HG03196 (cell line): ENCODE measurements around the gene UBE2R2.

ENCODE experiments used
- ATAC-seq: cut with Tn5 transposase; IDR thresholded peaks from one replicate; pipeline ENCODE4 v1.9.1; 2021; ENCODE audit not compliant: unreplicated experiment

The UBE2R2 gene

DNA sequence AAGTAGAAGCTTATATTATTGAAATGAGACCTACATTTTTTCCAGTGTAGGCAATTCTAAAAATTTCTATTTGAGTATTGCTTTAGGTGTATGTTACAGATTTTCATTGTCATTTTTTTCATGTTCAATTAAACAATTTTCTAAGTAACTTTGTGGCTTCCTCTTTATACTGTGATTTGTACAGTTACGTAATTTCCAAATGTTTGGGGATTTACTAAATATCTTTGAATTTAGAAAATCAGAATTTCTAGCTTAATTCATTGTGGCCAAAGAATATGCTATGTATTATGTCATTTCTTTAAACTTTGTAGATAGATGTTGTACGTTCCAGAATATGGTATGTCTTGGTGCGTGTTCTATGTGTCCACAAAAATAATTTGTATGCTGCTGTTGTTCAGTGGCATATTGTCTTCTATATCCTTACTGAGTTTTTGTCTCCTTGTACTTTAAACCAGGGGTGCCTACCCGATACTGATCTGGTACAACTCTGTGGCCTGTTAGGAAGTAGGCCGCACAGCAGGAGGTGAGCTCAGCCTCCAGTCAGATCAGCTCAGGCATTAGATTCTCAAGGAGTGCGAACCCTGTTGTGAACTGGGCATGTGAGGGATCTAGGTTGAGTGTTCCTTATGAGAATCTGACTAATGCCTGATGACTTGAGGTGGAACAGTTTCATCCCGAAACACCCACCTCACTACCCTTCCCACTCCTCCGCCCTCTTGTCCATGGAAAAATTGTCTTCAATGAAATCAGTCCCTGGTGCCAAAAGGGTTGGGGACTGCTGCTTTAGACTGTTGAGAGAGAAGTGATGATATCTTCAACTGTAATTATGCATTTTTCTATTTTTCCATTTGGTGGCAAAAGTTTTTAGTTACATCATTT is 63.5 kb downstream of the UBE2R2 start:
- ATAC-seq: no peak

DNA sequence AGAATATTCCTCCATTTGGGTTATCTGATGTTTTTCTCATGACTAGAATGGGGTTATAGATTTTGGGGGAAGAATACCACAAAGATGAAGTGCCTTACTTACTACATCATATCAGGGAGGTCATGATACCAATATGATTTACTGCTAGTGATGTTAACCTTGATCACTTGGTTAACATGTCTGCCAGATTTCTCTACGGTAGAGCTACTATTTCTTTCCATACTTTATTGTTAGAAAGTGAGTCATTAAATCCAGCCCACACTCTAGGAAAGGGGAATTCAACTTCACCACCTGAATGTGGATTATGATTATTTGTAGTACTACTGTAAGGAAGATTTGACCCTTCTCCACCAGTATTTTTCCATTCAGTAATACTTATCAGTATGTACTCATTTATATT is 64.7 kb downstream of the UBE2R2 start:
- ATAC-seq: no peak

DNA sequence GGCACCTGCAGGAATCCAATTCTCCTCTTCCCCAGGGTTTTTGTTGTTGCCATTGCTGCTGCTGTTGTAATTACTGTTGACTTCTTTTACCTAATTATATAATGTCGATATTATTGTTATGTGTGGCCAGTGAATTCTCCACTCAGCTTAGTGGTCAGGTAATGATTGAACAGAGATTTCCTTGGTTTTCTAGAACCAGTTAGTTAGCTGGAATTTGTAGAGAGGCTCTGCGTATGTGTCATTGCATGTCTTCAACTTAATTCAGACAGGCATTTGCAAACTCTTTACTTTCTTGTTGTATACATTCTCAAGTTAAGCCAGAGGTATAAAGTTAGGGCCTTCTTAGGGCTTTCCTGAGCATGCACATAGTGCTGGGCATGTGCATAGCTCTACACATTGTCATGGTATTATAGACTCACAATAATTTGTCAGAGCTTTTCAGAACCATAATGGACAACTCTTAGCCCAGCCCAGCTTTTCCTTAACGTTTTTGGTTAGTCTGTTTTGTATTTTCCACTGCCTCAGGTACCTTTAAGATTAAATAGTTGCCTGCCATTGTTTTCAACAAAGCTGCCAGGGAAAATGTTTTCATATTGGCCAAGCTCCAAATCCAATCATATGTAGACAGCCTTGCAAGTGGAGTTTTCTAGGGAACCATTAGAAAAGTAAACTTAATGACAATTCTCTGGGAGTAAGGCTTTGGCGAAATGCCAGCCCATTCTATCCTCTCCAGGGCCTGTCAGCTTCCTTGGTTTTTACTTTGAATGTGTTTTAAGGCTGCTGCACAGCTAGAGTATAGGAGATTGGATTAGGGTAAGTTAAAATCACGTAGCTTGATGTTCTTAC is 68.1 kb downstream of the UBE2R2 start:
- ATAC-seq: no peak

DNA sequence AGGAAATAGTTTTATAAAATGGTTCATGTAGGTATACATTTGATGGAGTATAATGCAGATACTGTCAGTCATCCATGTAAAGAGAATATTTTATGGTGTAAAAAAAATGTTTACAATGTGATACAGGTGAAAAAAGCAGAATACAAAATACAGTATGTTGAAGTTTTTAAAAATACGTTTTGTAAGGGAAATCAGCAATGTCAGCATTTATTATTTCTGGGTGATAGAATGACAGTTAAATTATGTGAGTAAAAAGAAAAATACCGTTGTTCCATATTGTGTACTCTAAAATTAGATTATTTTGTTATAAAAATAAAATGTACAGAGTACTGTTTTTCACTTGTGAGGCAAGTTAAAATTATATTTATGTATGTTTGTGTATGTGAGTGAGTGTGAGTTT is 69.0 kb downstream of the UBE2R2 start:
- ATAC-seq: no peak

DNA sequence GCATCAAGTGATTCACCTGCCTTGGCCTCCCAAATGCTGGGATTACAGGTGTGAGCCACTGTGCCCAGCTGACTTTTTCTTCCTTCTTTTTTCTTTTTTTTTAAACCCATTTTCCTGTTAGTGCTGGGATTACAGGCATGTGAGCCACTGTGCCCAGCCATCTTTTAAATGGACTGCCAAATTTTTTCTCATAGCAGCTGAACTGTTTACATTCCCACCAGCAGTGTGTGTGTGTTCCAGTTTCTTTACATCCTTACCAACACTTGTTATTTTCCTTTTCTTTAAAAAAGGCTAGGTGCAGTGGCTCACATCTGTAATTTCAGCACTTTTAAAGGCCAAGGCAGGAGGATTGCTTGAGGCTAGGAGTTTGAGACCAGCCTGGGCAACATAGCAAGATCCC is 76.9 kb downstream of the UBE2R2 start:
- ATAC-seq: no peak

DNA sequence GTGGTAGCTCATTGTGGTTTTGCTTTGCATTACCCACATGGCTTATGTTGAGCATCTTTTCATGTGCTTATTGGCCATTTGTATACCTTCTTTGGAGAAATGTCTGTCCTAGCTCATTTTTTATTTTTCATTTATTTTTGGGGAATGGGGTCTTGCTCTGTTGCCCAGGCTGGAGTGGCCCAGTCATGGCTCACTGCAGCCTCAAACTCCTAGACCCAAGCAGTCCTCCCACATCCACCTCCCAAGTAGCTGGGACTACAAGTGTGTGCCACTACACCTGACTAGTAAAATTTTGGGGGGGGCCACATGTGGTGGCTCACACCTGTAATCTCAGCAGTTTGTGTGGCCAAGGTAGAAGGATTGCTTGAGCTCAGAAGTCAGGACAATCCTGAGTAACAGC is 77.4 kb downstream of the UBE2R2 start:
- no peak for ATAC-seq

DNA sequence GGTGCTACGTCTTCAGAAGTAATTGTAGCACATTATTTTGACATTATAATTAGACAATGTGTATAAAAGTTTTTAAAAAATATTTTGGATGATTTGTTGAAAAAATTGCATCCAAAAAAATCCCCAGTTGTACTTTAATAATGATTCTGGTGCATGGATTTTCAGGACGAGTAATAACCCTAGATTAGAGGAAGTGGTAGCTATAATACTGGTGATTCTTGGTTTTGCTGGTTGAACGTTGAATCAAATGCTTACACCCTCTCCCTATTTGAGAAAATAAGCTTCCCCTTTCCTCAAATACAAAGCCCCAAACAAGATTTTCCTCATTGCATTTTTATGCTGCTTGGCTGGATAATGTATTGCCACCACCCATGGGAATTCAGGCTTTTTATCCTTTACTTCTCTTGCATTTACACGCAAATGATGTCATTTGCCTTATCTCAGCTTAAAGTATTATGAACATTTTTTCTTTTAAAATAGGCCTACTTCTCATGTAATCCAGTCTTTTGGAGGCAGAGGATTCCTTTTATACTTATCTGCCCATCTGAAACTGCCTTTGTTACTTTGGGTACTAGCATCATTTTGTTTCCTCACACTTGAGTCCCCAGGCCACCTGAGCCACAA is 86.3 kb downstream of the UBE2R2 start:
- ATAC-seq: no peak

DNA sequence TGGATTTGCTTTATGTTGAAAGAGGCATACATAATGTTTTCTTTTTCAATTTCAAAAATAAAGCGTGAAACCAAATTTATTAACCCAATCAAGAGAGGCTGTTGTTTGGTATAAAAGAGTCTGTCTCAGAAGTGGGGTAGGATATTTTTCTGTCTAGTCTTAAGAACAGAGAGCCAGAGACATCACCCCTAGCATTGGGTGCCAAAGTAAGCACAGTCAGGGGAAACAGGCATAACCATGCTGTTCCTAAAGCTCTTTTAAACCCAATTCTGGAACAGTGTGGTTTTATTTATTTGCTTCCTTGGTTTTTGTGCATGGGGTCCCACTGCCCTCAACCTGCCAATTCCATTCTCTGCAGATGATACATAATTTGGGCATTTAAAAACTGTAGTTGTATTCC is 88.2 kb downstream of the UBE2R2 start:
- ATAC-seq: no peak

DNA sequence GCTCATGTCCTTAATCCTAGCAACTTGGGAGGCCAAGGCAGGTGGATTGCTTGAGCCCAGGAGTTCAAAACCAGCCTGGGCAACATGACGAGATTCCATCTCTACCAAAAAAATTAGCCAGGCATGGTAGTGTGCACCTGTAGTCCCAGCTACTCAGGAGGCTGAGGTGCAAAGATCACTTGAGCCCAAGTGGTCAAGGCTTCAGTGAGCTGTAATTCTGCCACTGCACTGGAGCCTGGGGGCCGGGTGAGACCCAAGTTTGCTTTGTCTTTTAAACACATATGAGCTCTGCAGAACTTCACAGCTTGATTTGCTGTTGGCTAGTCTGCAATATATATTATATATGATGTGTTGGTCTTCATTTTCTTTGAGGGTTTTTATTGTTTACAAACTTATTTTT is 89.8 kb downstream of the UBE2R2 start:
- no peak for ATAC-seq

DNA sequence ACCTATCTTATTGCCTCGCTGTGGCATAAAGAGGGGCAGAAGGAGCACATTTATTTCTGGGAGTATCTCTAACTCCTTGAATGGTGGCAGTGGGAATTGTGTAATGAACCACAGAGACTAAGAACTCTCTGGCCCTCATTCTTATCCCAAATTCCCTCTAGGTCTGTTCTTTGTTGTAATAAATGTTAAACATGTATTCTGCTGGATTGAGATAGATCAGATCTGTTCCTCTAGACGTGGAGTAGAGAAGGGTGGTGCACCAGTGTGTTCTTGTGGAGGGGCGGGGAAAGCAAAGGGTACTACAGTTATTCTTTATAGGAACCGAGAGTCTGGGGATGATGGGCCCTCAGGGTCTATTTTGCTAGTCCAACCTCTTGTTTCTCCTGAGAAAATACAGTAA is 90.4 kb downstream of the UBE2R2 start:
- ATAC-seq: no peak

DNA sequence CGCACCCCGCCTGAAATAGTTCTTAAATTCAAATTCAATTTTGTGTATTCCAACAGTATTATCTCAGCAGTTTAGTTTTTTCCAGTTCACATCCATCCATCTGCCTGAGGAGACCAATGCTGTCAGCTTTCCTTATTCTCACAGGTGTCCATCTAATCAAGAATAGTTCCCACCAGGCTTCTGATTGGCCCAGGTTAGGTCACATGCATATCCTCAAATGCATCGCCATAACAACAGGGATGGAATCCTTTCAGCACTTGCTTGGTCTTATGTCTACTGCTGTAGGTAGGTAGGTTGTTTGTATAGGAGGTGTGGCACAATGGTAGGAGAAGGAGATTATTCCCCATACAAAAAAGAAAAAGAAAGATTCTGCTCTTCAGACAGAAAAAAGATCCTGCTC is 91.2 kb downstream of the UBE2R2 start:
- ATAC-seq: no peak

DNA sequence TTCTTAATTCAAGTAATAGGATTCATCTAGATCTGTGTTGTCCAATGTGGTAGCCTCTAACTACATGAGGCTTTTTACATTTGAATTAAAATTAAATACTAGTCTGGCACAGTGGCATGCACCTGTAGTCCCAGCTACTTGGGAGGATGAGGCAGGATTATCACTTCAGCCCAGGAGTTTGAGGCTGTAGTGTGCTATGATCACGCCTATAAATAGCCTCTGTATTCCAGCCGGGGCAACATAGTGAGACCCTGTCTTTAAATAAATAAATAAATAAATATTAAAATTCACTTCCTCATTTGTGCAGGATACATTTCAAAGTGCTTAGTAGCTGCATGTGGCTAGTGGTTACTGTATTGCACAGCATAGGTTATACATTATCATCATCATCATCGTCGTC is 91.8 kb downstream of the UBE2R2 start:
- ATAC-seq: no peak

DNA sequence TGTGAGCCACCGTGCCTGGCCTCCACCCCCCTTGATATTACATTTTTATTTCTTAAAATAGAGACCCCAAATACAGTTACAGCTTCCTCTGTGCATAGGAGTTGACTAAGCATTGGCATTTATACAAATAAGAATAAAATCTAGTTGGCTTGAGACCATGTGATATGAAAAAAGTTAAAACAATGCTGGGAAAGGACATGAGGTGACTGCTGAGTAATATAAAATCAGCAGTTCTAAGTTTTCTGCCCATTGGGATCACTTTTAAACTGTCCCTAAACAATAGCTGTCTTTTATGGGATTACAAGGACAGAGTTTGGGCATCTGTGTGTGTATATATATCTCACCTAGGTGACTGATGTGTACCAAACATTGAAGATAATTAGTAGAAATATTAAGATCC is 96.6 kb downstream of the UBE2R2 start:
- ATAC-seq: no peak

DNA sequence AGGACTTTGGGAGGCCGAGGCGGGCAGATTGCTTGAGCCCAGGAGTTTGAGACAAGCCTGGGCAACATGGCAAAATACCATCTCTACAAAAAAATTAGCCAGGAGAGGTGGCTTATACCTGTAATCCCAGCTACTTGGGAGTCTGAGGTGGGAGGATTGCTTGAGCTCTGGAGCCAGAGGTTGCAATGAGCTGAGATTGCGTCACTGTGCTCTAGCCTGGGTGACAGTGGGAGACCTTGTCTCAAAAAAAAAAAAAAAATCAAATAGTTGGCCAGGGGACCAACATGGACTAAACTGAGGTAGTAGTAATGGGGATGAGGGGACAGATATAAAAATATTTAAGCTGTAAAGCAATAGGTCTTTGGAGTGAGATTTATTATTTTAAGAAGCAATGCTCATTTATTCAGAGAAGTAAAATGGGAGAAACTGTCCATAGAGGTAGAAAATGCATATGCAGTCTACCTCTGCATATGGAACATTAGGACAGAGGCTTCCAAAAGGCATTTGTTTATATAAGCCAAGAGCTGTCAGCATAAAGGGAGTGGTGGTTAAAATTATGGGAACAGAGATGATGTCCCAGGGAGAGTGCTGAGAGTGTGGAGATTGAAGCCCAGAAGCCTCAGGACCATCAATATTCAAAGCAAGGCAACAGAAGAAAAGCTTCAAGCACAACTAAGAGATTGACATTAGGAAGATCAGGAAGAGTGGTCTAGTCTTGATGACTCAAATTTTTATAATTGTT is 98.1 kb downstream of the UBE2R2 start:
- ATAC-seq: no peak

DNA sequence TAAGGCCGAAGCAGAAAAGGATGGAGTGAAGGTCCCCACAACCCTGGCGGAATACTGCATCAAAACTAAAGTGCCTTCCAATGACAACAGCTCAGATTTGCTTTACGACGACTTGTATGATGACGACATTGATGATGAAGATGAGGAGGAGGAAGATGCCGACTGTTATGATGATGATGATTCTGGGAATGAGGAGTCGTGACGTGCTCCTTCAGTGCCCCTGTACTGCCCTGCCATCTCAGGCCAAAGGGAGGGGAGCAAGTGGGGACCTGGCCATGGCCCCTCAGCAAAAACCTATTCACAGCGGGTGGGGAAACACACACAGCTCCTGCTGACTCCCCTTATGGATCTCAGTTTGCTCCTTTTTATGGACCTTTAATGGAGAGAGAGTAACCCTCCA is 100.1 kb downstream of the UBE2R2 start:
- ATAC-seq: no peak

DNA sequence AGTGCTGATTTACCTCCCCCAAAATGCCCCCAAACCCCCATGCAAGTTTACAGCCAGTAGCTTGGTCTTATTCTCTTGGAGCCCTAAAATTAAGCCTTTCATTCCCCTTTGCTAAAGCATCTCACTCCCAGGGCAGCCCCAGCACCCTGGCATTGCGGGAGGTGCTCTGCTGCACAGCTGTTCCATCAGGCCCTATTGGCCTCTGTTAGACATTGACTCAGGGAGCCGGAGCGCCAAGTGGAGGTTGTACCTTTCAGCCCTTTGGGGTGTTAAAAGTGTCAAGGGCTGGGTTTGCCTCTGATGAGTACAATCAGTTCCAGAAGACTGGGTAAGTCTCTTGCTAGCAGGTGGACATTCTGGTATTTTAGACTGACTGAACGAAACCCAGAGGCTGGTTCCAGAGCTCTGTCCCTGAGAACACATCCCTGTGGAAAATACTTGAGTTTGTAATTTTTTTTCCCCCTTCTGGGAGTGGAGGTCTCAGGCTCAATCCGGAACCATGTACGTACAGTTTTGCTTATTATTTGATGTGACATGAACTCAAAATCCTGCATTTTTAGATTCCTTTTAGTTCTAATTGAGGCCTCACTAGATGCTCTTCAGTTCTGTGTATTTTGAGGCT is 102.4 kb downstream of the UBE2R2 start:
- no peak for ATAC-seq

DNA sequence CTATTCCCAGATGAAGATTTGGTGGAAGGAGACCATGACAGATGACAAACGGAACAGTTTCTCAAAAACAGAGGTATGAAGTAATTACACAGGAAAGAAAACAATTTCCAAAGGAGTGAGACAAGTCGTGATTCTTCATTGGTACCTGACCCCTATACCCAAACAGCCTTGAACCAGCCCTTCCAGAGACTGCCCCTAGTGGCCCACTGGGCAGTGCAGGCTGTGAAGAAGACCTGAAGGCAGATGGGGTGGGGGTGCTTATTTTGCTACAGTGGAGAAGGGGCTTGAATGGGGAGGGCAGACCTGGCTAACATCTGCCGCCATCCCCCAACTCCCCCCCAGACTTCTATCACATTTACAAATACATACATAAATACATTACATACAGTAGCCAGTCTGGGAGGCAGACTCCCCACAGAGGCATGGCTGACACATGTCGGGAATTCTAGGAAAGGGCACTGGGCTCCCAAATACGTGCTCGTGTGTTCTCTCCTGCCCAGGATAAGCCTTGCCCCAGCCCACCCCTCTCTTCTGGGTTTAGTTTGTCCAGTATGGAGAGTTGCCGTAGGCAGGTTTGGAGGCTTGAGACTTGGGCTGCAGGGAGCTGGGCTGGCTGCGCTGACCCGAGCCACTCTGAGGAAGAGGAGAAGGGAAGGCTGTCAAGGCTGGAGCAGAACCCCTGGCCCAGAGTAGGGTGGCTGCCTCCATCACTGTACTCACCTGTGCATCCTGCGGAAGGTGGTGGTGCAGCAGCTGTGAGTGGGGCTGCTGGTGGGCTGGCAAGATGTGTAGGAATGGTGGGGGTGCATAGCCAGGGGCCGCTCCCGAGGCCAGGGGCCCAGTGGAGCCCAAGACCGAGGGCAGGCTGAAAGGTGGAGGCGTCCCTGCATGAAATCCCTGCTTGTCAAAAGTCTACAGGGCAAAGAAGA is 105.3 kb downstream of the UBE2R2 start:
- no peak for ATAC-seq

DNA sequence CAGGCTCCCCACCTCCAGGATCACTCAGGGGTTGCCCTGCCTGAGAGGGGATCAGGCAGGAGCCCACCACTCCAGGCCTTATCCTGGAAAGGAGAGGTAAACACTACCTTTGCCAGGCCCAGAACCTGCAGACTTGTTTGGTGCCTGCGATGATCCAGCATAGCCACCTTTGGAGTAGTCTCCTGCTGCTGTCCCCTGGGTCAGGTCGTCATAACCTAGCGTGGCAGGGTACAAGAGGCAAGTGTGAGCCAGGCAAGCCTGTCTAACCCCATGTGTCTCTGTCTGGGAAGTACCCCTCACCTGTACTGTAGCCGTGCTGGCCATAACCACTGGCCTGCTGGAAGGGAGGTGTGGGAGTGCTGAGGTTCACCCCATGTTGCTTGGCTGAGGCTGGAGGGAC is 106.1 kb downstream of the UBE2R2 start:
- no peak for ATAC-seq

DNA sequence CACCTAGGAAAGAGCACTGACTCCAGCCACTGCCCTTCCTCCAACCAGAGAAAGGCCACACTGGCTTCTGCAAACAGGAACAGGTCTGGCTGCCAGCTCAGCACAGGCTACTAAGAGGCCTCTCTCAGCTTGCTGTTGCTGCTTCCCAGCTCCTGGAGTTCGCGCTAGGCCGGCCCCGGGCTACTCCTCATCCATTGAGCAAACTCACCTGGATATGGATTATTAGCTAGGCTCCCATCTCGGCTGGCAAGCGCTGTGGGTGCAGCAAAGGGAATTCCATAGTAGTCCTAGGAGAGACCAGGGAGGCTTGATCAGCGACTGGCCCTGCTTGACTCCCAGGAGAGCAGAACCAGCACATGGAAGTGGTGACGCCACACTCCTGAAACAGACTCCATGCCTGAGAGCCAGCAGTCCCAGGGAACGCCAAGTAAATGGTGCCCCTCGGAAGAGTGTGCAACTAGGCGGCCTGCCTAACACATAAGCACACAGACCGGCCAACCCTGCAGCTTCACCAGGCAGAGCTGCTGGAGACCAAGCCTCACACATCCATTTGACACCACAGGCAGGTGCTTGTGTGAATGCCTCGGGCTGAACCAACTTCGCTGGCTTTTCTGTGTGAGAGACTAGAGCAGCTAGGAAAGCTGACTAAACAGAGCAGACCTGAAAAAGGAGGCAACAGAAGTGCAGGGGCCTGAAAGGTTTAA is 107.2 kb downstream of the UBE2R2 start:
- ATAC-seq: no peak
